Measurements from ENCODE around the gene BACH2. TPM values are rescaled to one million over a fixed set of nuclear protein-coding genes. Genes with fewer than 3 reads are reported as not detected.

The BACH2 gene
- total RNA-seq, 2 donors from 2014 or later: 0.52 to 1.2 TPM

DNA sequence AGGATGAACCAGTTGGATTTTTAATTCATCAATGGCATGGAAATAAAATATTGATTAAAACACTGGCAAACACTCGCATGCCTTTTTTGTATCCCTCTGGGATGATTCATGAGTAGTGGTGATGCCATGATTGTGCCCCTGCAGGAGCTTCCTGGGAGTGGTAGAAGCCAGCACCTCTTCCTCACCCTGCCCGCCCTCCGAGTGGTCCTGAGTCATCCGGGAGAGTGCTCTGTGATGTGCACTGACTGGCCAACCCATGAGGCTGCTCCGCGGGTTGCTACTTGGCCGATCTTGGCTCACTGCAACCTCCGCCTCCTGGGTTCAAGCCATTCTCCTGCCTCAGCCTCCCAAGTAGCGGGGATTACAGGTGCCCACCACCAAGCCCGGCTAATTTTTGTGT lies 375.0 kb downstream of the BACH2 start:
- intact Hi-C loops (cut with DNase I): no loop called here
- Histone ChIP-seq H3K9ac (ENCODE audit: low read depth in 2 of 2, low read length in 2 of 2) (no peak overlapping the region), H3K9me3 (no peaks in the 10 kb centered on the region), H3K4me3 (no peak overlapping the region), H3K27me3 (no peaks in the 10 kb centered on the region), H3K36me3 (no peaks in the 10 kb centered on the region), H3K27ac (no peak overlapping the region), H3K4me1 (no peaks in the 10 kb centered on the region)
- TF ChIP-seq, protein P1, sequence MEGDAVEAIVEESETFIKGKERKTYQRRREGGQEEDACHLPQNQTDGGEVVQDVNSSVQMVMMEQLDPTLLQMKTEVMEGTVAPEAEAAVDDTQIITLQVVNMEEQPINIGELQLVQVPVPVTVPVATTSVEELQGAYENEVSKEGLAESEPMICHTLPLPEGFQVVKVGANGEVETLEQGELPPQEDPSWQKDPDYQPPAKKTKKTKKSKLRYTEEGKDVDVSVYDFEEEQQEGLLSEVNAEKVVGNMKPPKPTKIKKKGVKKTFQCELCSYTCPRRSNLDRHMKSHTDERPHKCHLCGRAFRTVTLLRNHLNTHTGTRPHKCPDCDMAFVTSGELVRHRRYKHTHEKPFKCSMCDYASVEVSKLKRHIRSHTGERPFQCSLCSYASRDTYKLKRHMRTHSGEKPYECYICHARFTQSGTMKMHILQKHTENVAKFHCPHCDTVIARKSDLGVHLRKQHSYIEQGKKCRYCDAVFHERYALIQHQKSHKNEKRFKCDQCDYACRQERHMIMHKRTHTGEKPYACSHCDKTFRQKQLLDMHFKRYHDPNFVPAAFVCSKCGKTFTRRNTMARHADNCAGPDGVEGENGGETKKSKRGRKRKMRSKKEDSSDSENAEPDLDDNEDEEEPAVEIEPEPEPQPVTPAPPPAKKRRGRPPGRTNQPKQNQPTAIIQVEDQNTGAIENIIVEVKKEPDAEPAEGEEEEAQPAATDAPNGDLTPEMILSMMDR (IDR thresholded peaks at IDR 0.05): no peak
- DNase-seq: no peak

DNA sequence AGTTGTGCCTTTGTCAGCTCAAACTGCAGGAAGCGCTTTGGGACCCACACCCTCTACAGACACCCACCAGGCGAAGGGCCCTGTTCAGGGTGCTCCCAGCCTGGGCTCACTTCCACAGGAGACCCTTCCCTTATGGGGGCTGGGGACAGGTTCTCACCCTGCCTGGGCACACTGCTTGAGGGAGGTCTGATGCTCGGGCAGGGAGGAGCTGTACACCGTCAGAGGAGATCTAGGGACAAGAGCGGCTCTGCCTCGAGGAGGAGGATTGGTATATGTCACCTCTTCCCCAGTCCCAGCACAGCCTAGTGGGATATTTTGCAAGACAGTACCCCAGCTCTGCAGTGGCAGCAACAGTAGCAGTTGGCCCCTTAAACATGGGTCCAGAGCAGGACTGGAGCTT lies 375.4 kb downstream of the BACH2 start:
- intact Hi-C loops (cut with DNase I): no loop called here
- Histone ChIP-seq H3K4me3 (no peak overlapping the region), H3K9me3 (no peaks in the 10 kb centered on the region), H3K4me1 (no peaks in the 10 kb centered on the region), H3K36me3 (no peaks in the 10 kb centered on the region), H3K27me3 (no peaks in the 10 kb centered on the region), H3K27ac (no peak overlapping the region), H3K9ac (ENCODE audit: low read depth in 2 of 2, low read length in 2 of 2) (no peak overlapping the region)
- TF ChIP-seq, protein P1 (IDR thresholded peaks at IDR 0.05): no peak
- DNase-seq: no peak

DNA sequence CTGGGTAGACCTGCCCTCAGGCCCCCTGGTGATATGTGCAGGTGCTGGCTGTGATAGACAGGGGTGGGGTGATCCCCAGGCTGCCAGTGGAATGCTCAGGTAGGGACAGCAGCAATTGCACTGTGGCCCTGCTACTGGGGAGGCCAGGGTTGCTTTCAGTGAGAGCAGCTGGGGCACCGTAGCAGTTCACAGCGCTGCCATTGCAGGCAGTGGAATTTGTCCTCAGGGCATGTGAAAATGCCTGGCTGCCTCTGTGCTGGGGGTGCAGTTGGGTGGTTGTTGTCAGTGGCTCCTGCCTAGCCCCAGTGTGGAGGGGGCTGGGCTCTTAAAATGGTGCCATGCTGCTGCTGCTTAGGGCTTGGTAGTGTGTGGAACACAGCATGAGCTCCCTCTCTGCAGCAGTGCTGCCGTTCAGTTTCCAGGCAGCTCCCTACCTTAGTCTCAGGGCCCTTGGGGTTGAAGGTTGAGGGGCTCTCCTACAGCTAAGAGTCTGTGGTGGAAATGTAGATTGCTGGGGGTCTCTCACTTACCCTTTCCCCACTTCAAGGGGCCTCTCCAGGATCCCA lies 378.8 kb downstream of the BACH2 start:
- Histone ChIP-seq H3K9ac (ENCODE audit: low read depth in 2 of 2, low read length in 2 of 2) (no peak overlapping the region), H3K9me3 (no peaks in the 10 kb centered on the region), H3K36me3 (no peaks in the 10 kb centered on the region), H3K27ac (no peak overlapping the region), H3K27me3 (no peaks in the 10 kb centered on the region), H3K4me1 (no peaks in the 10 kb centered on the region), H3K4me3 (no peak overlapping the region)
- intact Hi-C loops (cut with DNase I): no loop called here
- TF ChIP-seq, protein P1 (IDR thresholded peaks at IDR 0.05): no peak
- DNase-seq: no peak

DNA sequence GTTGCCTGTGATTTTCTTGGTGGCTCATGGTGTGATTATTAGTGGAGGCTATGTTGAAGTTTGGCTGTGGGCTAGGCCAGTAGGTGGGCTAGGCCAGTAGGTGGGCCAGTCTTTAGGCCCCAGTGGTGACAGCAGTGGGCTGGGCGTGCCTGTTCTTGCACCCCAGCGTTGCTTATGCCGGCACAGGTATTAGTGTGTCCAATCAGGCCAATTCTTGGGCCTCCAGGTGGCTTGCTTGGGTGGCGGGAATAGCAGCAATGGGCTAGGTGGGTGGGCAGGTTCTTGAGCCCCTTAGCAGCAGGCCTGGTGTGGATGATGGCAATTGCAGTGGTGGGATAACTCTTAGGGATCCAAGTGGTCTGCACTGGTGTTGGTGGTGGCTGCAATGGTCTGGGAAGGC lies 379.4 kb downstream of the BACH2 start:
- Histone ChIP-seq H3K36me3 (no peaks in the 10 kb centered on the region), H3K27me3 (no peaks in the 10 kb centered on the region), H3K9ac (ENCODE audit: low read depth in 2 of 2, low read length in 2 of 2) (no peak overlapping the region), H3K4me1 (no peaks in the 10 kb centered on the region), H3K4me3 (no peak overlapping the region), H3K9me3 (no peaks in the 10 kb centered on the region), H3K27ac (no peak overlapping the region)
- DNase-seq: no peak
- intact Hi-C loops (cut with DNase I): no loop called here
- TF ChIP-seq, protein P1 (IDR thresholded peaks at IDR 0.05): no peak

DNA sequence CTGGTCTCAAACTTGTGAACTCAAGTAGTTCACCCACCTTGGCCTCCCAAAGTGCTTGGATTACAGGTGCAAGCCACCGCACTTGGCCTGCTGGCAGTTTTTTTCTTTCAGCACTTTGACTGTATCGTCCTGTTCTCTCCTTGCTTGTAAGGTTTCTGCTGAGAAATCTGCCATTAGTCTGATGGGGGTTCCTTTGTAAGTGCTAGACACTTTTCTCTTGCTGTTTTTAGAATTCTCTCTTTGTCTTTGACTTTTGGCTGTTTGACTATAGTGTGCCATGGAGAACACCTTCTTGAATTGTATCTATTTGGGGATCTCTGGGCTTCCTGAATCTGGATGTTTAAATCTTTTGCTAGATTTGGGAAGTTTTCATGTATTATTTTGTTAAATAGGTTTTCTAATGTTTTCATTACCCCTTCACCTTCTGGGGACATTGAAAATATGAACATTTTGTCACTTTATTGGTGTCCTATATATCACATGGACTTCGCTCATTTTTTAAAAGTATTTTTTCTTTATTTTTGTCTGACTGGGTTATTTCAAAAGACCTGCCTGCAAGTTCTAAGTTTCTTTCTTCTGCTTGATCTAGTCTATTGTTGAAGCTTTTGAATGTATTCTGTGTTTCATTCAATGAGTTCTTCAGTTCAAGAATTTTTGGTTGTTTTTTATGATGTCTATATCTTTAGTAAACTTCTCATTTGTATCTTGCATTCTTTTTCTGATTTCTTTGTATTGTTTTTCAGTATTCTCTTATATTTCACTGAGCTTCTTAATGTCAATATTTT lies 380.3 kb downstream of the BACH2 start:
- H3K4me3 ChIP-seq: no peak overlapping the region
- intact Hi-C loops (cut with DNase I): no loop called here
- no peak overlapping the region for H3K27ac ChIP-seq
- no peaks in the 10 kb centered on the region for H3K9me3 ChIP-seq
- no peaks in the 10 kb centered on the region for H3K4me1 ChIP-seq
- H3K36me3 ChIP-seq: no peaks in the 10 kb centered on the region
- TF ChIP-seq, protein P1 (IDR thresholded peaks at IDR 0.05): no peak
- H3K9ac ChIP-seq (ENCODE audit: low read depth in 2 of 2, low read length in 2 of 2): no peak overlapping the region
- no peak for DNase-seq
- H3K27me3 ChIP-seq: no peaks in the 10 kb centered on the region
